Neuronal stem cell (in vitro differentiated cells): ENCODE results near the gene SLMAP.

Experiments used
- DNase-seq: peaks from one replicate; pipeline ENCODE4 v3.0.0-alpha.2; 2013; ENCODE audit warnings: low spot score
- H2AFZ ChIP-seq: one replicate; pipeline ENCODE4 v1.6.1; 2013; ENCODE audit warnings: mild to moderate bottlenecking, low read length, inconsistent platforms
- H2AK5ac ChIP-seq: 2 replicates; pipeline ENCODE4 v1.6.1; 2013; ENCODE audit warnings: low read depth, mild to moderate bottlenecking, inconsistent platforms, low read length, moderate library complexity, mixed read lengths
- H2BK120ac ChIP-seq: 2 replicates; pipeline ENCODE4 v1.6.1; 2013; ENCODE audit warnings: low read depth, mild to moderate bottlenecking, inconsistent platforms, low read length, moderate library complexity, mixed read lengths
- H2BK12ac ChIP-seq: one replicate; pipeline ENCODE4 v1.6.1; 2013; ENCODE audit warnings: low read length, inconsistent platforms
- H2BK15ac ChIP-seq: 2 replicates; pipeline ENCODE4 v1.6.1; 2013; ENCODE audit warnings: mild to moderate bottlenecking, low read length, inconsistent platforms, mixed read lengths
- H2BK5ac ChIP-seq: one replicate; pipeline ENCODE4 v1.6.1; 2013; ENCODE audit warnings: inconsistent platforms, mild to moderate bottlenecking, low read length, moderate library complexity
- H3K14ac ChIP-seq: one replicate; pipeline ENCODE4 v1.6.1; 2013; ENCODE audit warnings: low read length, inconsistent platforms
- H3K18ac ChIP-seq: 2 replicates; pipeline ENCODE4 v1.6.1; 2013; ENCODE audit warnings: low read length, inconsistent platforms
- H3K23ac ChIP-seq: 2 replicates; pipeline ENCODE4 v1.6.1; 2013; ENCODE audit warnings: low read depth, mild to moderate bottlenecking, mixed read lengths, low read length, inconsistent platforms; ENCODE audit not compliant: poor library complexity
- H3K27ac ChIP-seq: replicated peaks from 3 replicates; pipeline ENCODE4 v1.5.1; 2013; ENCODE audit warnings: low read length, inconsistent platforms
- H3K27me3 ChIP-seq, 3 experiments: 2 replicates each; pipeline ENCODE4 v1.6.1; 2013; ENCODE audit warnings: low read length in 3 of 3, mild to moderate bottlenecking in 2 of 3, inconsistent platforms in 1 of 3, low read depth in 1 of 3, mixed read lengths in 1 of 3, moderate library complexity in 1 of 3; ENCODE audit not compliant: control insufficient read depth in 3 of 3, insufficient read depth in 3 of 3
- H3K36me3 ChIP-seq, 2 donors: replicated peaks in 1 of 2; 2 replicates each; pipeline ENCODE4 v1.6.1; 2013; ENCODE audit warnings: low read length in 2 of 2; ENCODE audit not compliant: control insufficient read depth in 2 of 2, insufficient read depth in 2 of 2
- H3K4ac ChIP-seq: 2 replicates; pipeline ENCODE4 v1.6.1; 2013; ENCODE audit warnings: inconsistent platforms, mild to moderate bottlenecking, low read length, moderate library complexity
- H3K4me1 ChIP-seq, 2 donors: 1 replicate in 1 of 2; 2 replicates in 1 of 2; pipeline ENCODE4 v1.6.1; 2013; ENCODE audit warnings: low read length in 2 of 2, low read depth in 1 of 2; ENCODE audit not compliant: control insufficient read depth in 2 of 2, insufficient read depth in 1 of 2
- H3K4me2 ChIP-seq: one replicate; pipeline ENCODE4 v1.6.1; 2013; ENCODE audit warnings: mild to moderate bottlenecking, low read length, inconsistent platforms; ENCODE audit not compliant: insufficient read depth, poor library complexity, severe bottlenecking
- H3K4me3 ChIP-seq, 2 donors: 2 replicates each; pipeline ENCODE4 v1.5.1; 2013; ENCODE audit warnings: low read length in 2 of 2, mild to moderate bottlenecking in 2 of 2, inconsistent platforms in 1 of 2, moderate library complexity in 1 of 2
- H3K79me1 ChIP-seq: one replicate; pipeline ENCODE4 v1.6.1; 2013; ENCODE audit warnings: low read depth, mild to moderate bottlenecking, inconsistent platforms, low read length, moderate library complexity
- H3K9ac ChIP-seq: one replicate; pipeline ENCODE4 v1.6.1; 2013; ENCODE audit warnings: mild to moderate bottlenecking, low read depth, low read length, inconsistent platforms; ENCODE audit not compliant: poor library complexity
- H3K9me3 ChIP-seq, 2 donors: replicated peaks in 1 of 2; 2 replicates each; pipeline versions ENCODE3 to v1.6.1; 2013; ENCODE audit warnings: low read length in 2 of 2, mild to moderate bottlenecking in 2 of 2, inconsistent platforms in 1 of 2, low read depth in 1 of 2, mixed read lengths in 1 of 2, moderate library complexity in 1 of 2; ENCODE audit not compliant: control insufficient read depth in 2 of 2, insufficient read depth in 1 of 2
- H4K8ac ChIP-seq: one replicate; pipeline ENCODE4 v1.6.1; 2013; ENCODE audit warnings: low read depth, mild to moderate bottlenecking, inconsistent platforms, low read length, moderate library complexity
- H4K91ac ChIP-seq: one replicate; pipeline ENCODE4 v1.6.1; 2013; ENCODE audit warnings: low read length, low read depth, mild to moderate bottlenecking, inconsistent platforms; ENCODE audit not compliant: poor library complexity
- WGBS, 2 donors: extraction: QIAGEN DNeasy Blood & Tissue Kit; methylation state at CpG; one replicate each; pipeline ENCODE4 v1.1.7; 2013; ENCODE audit warnings: missing lambda C conversion rate in 2 of 2, mixed read lengths in 1 of 2; ENCODE audit not compliant: insufficient read length in 2 of 2, insufficient replicate concordance in 1 of 2; ENCODE audit errors: extremely low coverage in 2 of 2; 5-methylcytosine and 5-hydroxymethylcytosine counted together

The SLMAP gene

DNA sequence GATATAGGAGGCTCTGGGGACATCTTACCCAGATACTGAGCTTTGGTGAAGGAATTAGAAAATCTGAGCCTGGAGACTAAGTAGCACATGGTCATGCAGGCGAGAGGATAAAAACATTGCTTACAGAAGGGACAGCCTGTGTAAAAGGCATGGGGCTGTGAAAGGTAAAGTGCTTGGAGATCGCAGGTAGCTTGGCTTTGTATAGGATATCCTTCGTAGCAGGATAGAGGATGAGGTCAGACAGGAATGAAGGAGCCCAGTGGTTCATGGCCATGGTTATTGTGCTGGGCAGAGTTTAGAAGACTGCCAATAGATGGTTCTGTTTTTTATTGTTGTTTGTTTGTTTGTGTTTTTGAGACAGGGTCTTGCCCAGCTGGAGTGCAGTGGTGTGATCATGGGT is 82.5 kb downstream of the SLMAP start:
- Histone ChIP-seq H4K8ac (no peak overlapping the region), H2BK120ac (no peak overlapping the region), H3K27ac (no peak overlapping the region), H2BK12ac (no peak overlapping the region), H3K4ac (no peak overlapping the region), H3K4me1 (no peaks in the 10 kb centered on the region), H3K14ac (no peak overlapping the region), H4K91ac (no peak overlapping the region), H2BK15ac (no peak overlapping the region), H3K9me3 (no peaks in the 10 kb centered on the region), H2AFZ (no peak overlapping the region), H3K4me2 (no peak overlapping the region), H3K4me3 (no peak overlapping the region), H2AK5ac (no peak overlapping the region), H3K79me1 (no peaks in the 10 kb centered on the region), H3K27me3 (no peaks in the 10 kb centered on the region), H2BK5ac (no peak overlapping the region), H3K23ac (no peak overlapping the region), H3K9ac (no peak overlapping the region), H3K18ac (no peak overlapping the region), H3K36me3 (peaks cover 0 to 3% of the 10 kb centered on the region in 2 donors)
- no CpG with 5 or more reads among the region's 3 CpGs for WGBS, 2 donors
- no peak for DNase-seq

DNA sequence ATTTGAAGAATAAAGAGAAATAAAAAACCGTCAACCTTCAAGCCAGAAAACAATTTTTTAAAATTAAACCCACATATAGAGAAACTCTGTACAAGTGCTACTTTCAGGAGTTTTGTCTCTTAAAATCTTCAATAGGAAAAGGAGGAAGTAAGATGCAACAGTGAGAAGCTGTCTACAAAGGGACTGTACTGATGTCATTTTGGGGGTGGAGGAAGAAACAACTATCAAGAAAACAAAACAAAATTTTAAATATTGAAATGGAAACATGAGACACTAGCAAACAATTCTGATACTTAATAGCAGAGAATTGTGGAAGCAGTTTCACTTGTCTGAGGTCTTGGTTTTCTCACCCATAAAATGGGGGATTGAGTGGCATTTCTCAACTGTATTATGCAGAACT is 84.4 kb downstream of the SLMAP start:
- H2BK120ac ChIP-seq = no peak overlapping the region
- no peak overlapping the region for H2BK5ac ChIP-seq
- H3K9me3 ChIP-seq = no peaks in the 10 kb centered on the region
- no peaks in the 10 kb centered on the region for H3K79me1 ChIP-seq
- no peaks in the 10 kb centered on the region for H3K27me3 ChIP-seq
- no peak overlapping the region for H2AFZ ChIP-seq
- no peak overlapping the region for H4K8ac ChIP-seq
- no peak overlapping the region for H3K18ac ChIP-seq
- DNase-seq = no peak
- H3K4me2 ChIP-seq = no peak overlapping the region
- WGBS, 2 donors = no CpG with 5 or more reads among the region's 1 CpG
- H3K4me3 ChIP-seq = no peak overlapping the region
- H4K91ac ChIP-seq = no peak overlapping the region
- H3K23ac ChIP-seq = no peak overlapping the region
- H2AK5ac ChIP-seq = no peak overlapping the region
- H3K4me1 ChIP-seq = no peaks in the 10 kb centered on the region
- no peak overlapping the region for H2BK15ac ChIP-seq
- H3K14ac ChIP-seq = no peak overlapping the region
- H3K27ac ChIP-seq = no peak overlapping the region
- no peaks in the 10 kb centered on the region for H3K36me3 ChIP-seq
- H2BK12ac ChIP-seq = no peak overlapping the region
- H3K9ac ChIP-seq = no peak overlapping the region
- no peak overlapping the region for H3K4ac ChIP-seq

GRCh38 chr3:57841818-57842217 is 85.7 kb downstream of the SLMAP start:
- Histone ChIP-seq H2AFZ (no peak overlapping the region), H2BK120ac (no peak overlapping the region), H2BK12ac (no peak overlapping the region), H3K4me1 (no peaks in the 10 kb centered on the region), H3K4me3 (no peak overlapping the region), H3K36me3 (no peaks in the 10 kb centered on the region), H3K23ac (no peak overlapping the region), H3K18ac (no peak overlapping the region), H2BK5ac (no peak overlapping the region), H4K8ac (no peak overlapping the region), H3K9ac (no peak overlapping the region), H2AK5ac (no peak overlapping the region), H3K79me1 (no peaks in the 10 kb centered on the region), H4K91ac (no peak overlapping the region), H3K9me3 (no peaks in the 10 kb centered on the region), H2BK15ac (no peak overlapping the region), H3K4me2 (no peak overlapping the region), H3K27me3 (no peaks in the 10 kb centered on the region), H3K27ac (no peak overlapping the region), H3K14ac (no peak overlapping the region), H3K4ac (no peak overlapping the region)
- no peak for DNase-seq
- no CpG with 5 or more reads among the region's 2 CpGs for WGBS, 2 donors

GRCh38 chr3:57848177-57848738 is 92.1 kb downstream of the SLMAP start:
- Histone ChIP-seq H3K14ac (no peak overlapping the region), H3K4me2 (no peak overlapping the region), H4K91ac (no peak overlapping the region), H3K27me3 (no peaks in the 10 kb centered on the region), H2BK5ac (no peak overlapping the region), H3K4me3 (no peak overlapping the region), H2BK120ac (no peak overlapping the region), H3K36me3 (no peaks in the 10 kb centered on the region), H2AK5ac (no peak overlapping the region), H4K8ac (no peak overlapping the region), H3K18ac (no peak overlapping the region), H2BK12ac (no peak overlapping the region), H3K9ac (no peak overlapping the region), H2BK15ac (no peak overlapping the region), H3K79me1 (no peaks in the 10 kb centered on the region), H3K4ac (no peak overlapping the region), H3K9me3 (no peaks in the 10 kb centered on the region), H3K23ac (no peak overlapping the region), H3K27ac (no peak overlapping the region), H3K4me1 (no peaks in the 10 kb centered on the region), H2AFZ (no peak overlapping the region)
- WGBS, 2 donors = 100% methylated on average over 3 of the region's 3 CpGs
- no peak for DNase-seq
